K562 (cell line): Measurements from ENCODE around the gene C1orf216. TPM values are rescaled to one million over a fixed set of nuclear protein-coding genes. Genes with fewer than 3 reads are reported as not detected.

Experiments used
- ATAC-seq: fragments of 200-7000 bp; cut with Tn5 transposase; 3 replicates; pipeline ENCODE4 v1.9.1; 2020; ENCODE audit warnings: moderate library complexity
- BruUV-seq: library from RNA; stranded (reverse); fragments of 400-500 nt; replicated peaks from 2 replicates; lab custom pipeline; 2021; lab: Mats Ljungman, UMichigan
- CTCF ChIA-PET: fragments of 300-600 bp; formaldehyde crosslinking; extraction: SDS; loops from one replicate; lab custom pipeline; 2021; ENCODE audit warnings: low intra/inter-chr PET ratio; lab: Yijun Ruan, JAX
- POLR2A ChIA-PET: fragments of 300-600, 350-650 bp; sonication (Branson Sonifier 250); formaldehyde crosslinking; extraction: SDS; loops from one replicate; lab custom pipeline; 2021; ENCODE audit warnings: antibody characterized with exemption, inconsistent platforms; lab: Yijun Ruan, JAX
- DNase-seq, 4 experiments: peaks; one replicate each; pipeline versions ENCODE4 v3.0.0 to v3.0.0-alpha.2; 2011 to 2018; ENCODE audit warnings: low spot score in 3 of 4, mixed read lengths in 3 of 4; ENCODE audit errors: extremely low read depth in 1 of 4
- FAIRE-seq: peaks from 2 replicates; lab custom pipeline; 2011; peaks lifted over from hg19 to GRCh38; lab: Jason Lieb, UNC
- H2AFZ ChIP-seq: 2 replicates; pipeline ENCODE4 v1.6.0; 2011; ENCODE audit warnings: low read depth, low read length, control low read depth, inconsistent platforms
- H3K27ac ChIP-seq: fragments of 200-600 bp; 3 replicates; pipeline ENCODE4 v1.8.0; 2011; ENCODE audit warnings: low read depth, mild to moderate bottlenecking, control low read depth, inconsistent platforms, low read length, moderate library complexity, mixed read lengths; ENCODE audit errors: extremely low read depth
- H3K27me3 ChIP-seq, 2 experiments: fragments of 300-600 bp in 1 of 2; 2 replicates in 1 of 2; 3 replicates in 1 of 2; pipeline versions ENCODE4 v1.6.0 to v1.8.0; 2011; ENCODE audit warnings: inconsistent platforms in 2 of 2, low read length in 2 of 2, mild to moderate bottlenecking in 1 of 2, mixed read lengths in 1 of 2, moderate library complexity in 1 of 2; ENCODE audit not compliant: control insufficient read depth in 2 of 2, insufficient read depth in 2 of 2
- H3K36me3 ChIP-seq: fragments of 300-600 bp; 3 replicates; pipeline ENCODE4 v1.8.0; 2011; ENCODE audit warnings: mild to moderate bottlenecking, low read length, inconsistent platforms; ENCODE audit not compliant: control insufficient read depth, insufficient read depth
- H3K4me1 ChIP-seq, 2 experiments: fragments of 200-600 bp in 1 of 2; replicated peaks in 1 of 2; 2 replicates in 1 of 2; 3 replicates in 1 of 2; pipeline versions ENCODE4 v1.5.1 to v1.8.0; 2011; ENCODE audit warnings: inconsistent platforms in 2 of 2, low read length in 2 of 2, mild to moderate bottlenecking in 1 of 2, mixed read lengths in 1 of 2, moderate library complexity in 1 of 2; ENCODE audit not compliant: control insufficient read depth in 2 of 2, insufficient read depth in 2 of 2
- H3K4me2 ChIP-seq: 2 replicates; pipeline ENCODE4 v1.6.1; 2011; ENCODE audit warnings: low read length, control low read depth, inconsistent platforms, mixed read lengths; ENCODE audit not compliant: insufficient read depth
- H3K4me3 ChIP-seq: fragments of 200-600 bp; sonication (generic), shearing (Covaris generic); 2 replicates; pipeline ENCODE4 v1.5.1; 2016; ENCODE audit warnings: control low read depth, inconsistent platforms
- H3K79me2 ChIP-seq: fragments of 200-600 bp; 3 replicates; pipeline ENCODE4 v1.8.0; 2011; ENCODE audit warnings: low read length, inconsistent platforms; ENCODE audit not compliant: control insufficient read depth, insufficient read depth
- H3K9ac ChIP-seq, 2 experiments: 2 replicates each; pipeline versions ENCODE4 v1.6.0 to v1.6.1; 2011; ENCODE audit warnings: low read depth in 2 of 2, low read length in 2 of 2, control low read depth in 1 of 2, inconsistent platforms in 1 of 2, mild to moderate bottlenecking in 1 of 2, mixed read lengths in 1 of 2; ENCODE audit not compliant: insufficient read depth in 1 of 2
- H3K9me1 ChIP-seq: one replicate; pipeline ENCODE4 v1.6.0; 2011; ENCODE audit warnings: inconsistent platforms, mild to moderate bottlenecking, low read length, moderate library complexity; ENCODE audit not compliant: control insufficient read depth, insufficient read depth
- H3K9me3 ChIP-seq: replicated peaks from 2 replicates; pipeline ENCODE4 v1.5.1; 2011; ENCODE audit warnings: low read depth, low read length, inconsistent platforms; ENCODE audit not compliant: control insufficient read depth, insufficient read depth
- H4K20me1 ChIP-seq: replicated peaks from 2 replicates; pipeline ENCODE4 v1.6.1; 2011; ENCODE audit warnings: low read length, inconsistent platforms, mixed read lengths; ENCODE audit not compliant: control insufficient read depth, insufficient read depth
- FOXK2 ChIP-seq, 2 experiments: fragments of 450-650 bp; IDR thresholded peaks in 1 of 2; conservative IDR thresholded peaks in 1 of 2; 2 replicates each; pipeline ENCODE4 v1.6.1; 2016; ENCODE audit warnings: low read depth in 2 of 2, mild to moderate bottlenecking in 1 of 2
- GTF3C2 ChIP-seq: IDR thresholded peaks from 3 replicates; pipeline ENCODE4 v1.6.1; 2011; ENCODE audit warnings: borderline replicate concordance, mild to moderate bottlenecking, moderate library complexity; ENCODE audit not compliant: insufficient read length; ENCODE audit errors: extremely low read depth
- ILF3 ChIP-seq: fragments of 450-650 bp; IDR thresholded peaks from 2 replicates; pipeline ENCODE4 v1.6.1; 2018; ENCODE audit warnings: antibody characterized with exemption, mild to moderate bottlenecking, moderate library complexity, borderline replicate concordance
- KHSRP ChIP-seq: fragments of 450-650 bp; IDR thresholded peaks from 2 replicates; pipeline ENCODE4 v1.6.1; 2017
- LCOR ChIP-seq: sonication (generic); formaldehyde crosslinking; IDR thresholded peaks from 2 replicates; pipeline ENCODE4 v1.8.0; 2022; ENCODE audit warnings: mild to moderate bottlenecking, missing genetic modification reagents
- MAZ ChIP-seq, 2 experiments: fragments of 450-650 bp in 1 of 2; sonication (generic) in 1 of 2; formaldehyde crosslinking; IDR thresholded peaks in 1 of 2; conservative IDR thresholded peaks in 1 of 2; 2 replicates each; pipeline versions ENCODE4 v1.4.0 to v1.5.0; 2020; ENCODE audit warnings: mild to moderate bottlenecking in 1 of 2, missing genetic modification reagents in 1 of 2
- RBM22 ChIP-seq: fragments of 200-400 bp; formaldehyde crosslinking; IDR thresholded peaks from 2 replicates; pipeline ENCODE4 v1.6.1; 2018; ENCODE audit warnings: low read length, low read depth; ENCODE audit not compliant: poor library complexity, severe bottlenecking
- SNAPC5 ChIP-seq: fragments of 250-450 bp; sonication (Bioruptor Pico); IDR thresholded peaks from 2 replicates; pipeline ENCODE4 v1.8.0; 2021; ENCODE audit warnings: moderate library complexity, mild to moderate bottlenecking, inconsistent platforms
- STAT5B ChIP-seq: fragments of 250-450 bp; sonication (Bioruptor Pico); IDR thresholded peaks from 2 replicates; pipeline ENCODE4 v1.8.0; 2021; ENCODE audit warnings: mild to moderate bottlenecking, inconsistent platforms
- TRIM24 ChIP-seq, 2 experiments: fragments of 450-650 bp; IDR thresholded peaks; 2 replicates each; pipeline ENCODE4 v1.6.1; 2016
- ZNF445 ChIP-seq: fragments of 250-450 bp; sonication (Bioruptor Pico); IDR thresholded peaks from 2 replicates; pipeline ENCODE4 v1.4.0; 2020; ENCODE audit warnings: low read depth, mild to moderate bottlenecking, moderate library complexity
- ZNF551 ChIP-seq: fragments of 250-450 bp; sonication (Bioruptor Pico); IDR thresholded peaks from 2 replicates; pipeline ENCODE4 v1.5.0; 2021; ENCODE audit warnings: mild to moderate bottlenecking, moderate library complexity
- ZNF76 ChIP-seq: fragments of 250-450 bp; sonication (Bioruptor Pico); IDR thresholded peaks from 2 replicates; pipeline ENCODE4 v1.4.0; 2020; ENCODE audit warnings: mild to moderate bottlenecking, moderate library complexity, borderline replicate concordance
- ZNF79 ChIP-seq: fragments of 250-450 bp; sonication (Bioruptor Pico); IDR thresholded peaks from 2 replicates; pipeline ENCODE4 v1.4.0; 2020; ENCODE audit warnings: low read depth, mild to moderate bottlenecking, moderate library complexity
- WGBS: fragments of 100-300 bp; shearing (Covaris generic); methylation state at CpG from one replicate; pipeline ENCODE4 v1.1.6; 2016; ENCODE audit warnings: low coverage, mixed read lengths; ENCODE audit not compliant: insufficient coverage; ENCODE audit errors: missing lambda C conversion rate; 5-methylcytosine and 5-hydroxymethylcytosine counted together
- in situ Hi-C: fragments of 300-500 bp; cut with MboI; formaldehyde crosslinking; loops from 4 replicates; pipeline ENCODE4 v1.15.0; 2018; ENCODE audit warnings: inconsistent platforms, mixed read lengths
- intact Hi-C: fragments of 100-400 bp; cut with micrococcal nuclease; formaldehyde crosslinking; loops from 2 replicates; pipeline ENCODE4 v1.14.2; 2022
- polyA plus RNA-seq, 8 experiments: library from polyadenylated mRNA; depleted of rRNA in 4 of 8; stranded (reverse) in 5 of 8; unstranded in 3 of 8; fragments of >200 nt; fragmentation: Nextera tagmentation in 2 of 8; fragmentation: Illumina TruSeq in 1 of 8; extraction: Ambion mirVana in 2 of 8; extraction: Trizol in 1 of 8; gene quantifications; 2 replicates each; pipeline versions ENCODE4 v1.2.1 to v1.2.3, GENCODE V29; 2011 to 2014; ENCODE audit warnings: inconsistent platforms in 1 of 8, missing spikeins in 1 of 8
- total RNA-seq, 7 experiments: library from RNA; depleted of rRNA in 6 of 7; stranded (reverse); fragments of >200 nt in 6 of 7; fragmentation: Illumina TruSeq in 2 of 7; extraction: Trizol in 2 of 7; gene quantifications; 2 replicates each; pipeline versions ENCODE4 v1.2.1 to v1.2.3, GENCODE V29; 2011 to 2021; ENCODE audit warnings: low replicate concordance in 1 of 7
- TF ChIP-seq, protein P1 (sequence below): fragments of 450-650 bp; conservative IDR thresholded peaks from 2 replicates; pipeline ENCODE4 v1.6.1; 2016; ENCODE audit warnings: missing genetic modification characterization, low read depth, mild to moderate bottlenecking, control low read depth, missing compliant biosample characterization

The C1orf216 gene
- total and polyA plus RNA-seq, 9 of the 15 experiments (the other 6 are each of a cell fraction or from before 2014, with no cell fraction given): 3.4 to 25.1 (median 15.0) TPM

DNA sequence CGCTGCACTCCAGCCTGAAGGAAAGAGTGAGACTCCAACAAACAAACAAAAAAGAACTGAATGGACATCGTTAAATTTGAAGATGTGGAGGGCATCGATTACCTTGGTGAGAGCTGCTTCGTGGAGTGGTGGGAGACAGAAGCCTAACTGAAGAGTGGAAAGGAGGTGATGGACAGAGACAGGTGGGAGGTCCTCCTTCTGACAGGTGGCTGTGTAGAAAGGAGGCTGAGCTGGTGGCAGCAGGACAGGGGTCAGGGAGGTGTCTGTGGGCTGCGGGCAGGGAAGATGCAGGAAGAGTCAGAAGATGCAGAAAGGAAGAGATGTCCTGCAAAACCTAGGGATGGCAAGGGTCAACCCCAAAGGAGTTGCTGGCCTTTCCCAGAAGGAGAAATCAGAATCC lies 30.5 kb downstream of the C1orf216 start:
- TF ChIP-seq FOXK2 (conservative IDR thresholded peaks at IDR 0.05 in 1 of 2, IDR thresholded peaks at IDR 0.05 in 1 of 2; ENCODE audit: low read depth in 2 of 2): no peak
- no peak for TF ChIP-seq STAT5B
- TF ChIP-seq GTF3C2: no peak
- no peak for TF ChIP-seq ZNF76 (CRISPR knock-in tag)
- no peak for TF ChIP-seq ZNF551 (CRISPR knock-in tag)
- TF ChIP-seq, protein P1, sequence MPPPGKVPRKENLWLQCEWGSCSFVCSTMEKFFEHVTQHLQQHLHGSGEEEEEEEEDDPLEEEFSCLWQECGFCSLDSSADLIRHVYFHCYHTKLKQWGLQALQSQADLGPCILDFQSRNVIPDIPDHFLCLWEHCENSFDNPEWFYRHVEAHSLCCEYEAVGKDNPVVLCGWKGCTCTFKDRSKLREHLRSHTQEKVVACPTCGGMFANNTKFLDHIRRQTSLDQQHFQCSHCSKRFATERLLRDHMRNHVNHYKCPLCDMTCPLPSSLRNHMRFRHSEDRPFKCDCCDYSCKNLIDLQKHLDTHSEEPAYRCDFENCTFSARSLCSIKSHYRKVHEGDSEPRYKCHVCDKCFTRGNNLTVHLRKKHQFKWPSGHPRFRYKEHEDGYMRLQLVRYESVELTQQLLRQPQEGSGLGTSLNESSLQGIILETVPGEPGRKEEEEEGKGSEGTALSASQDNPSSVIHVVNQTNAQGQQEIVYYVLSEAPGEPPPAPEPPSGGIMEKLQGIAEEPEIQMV (tag): no peak
- TF ChIP-seq ILF3: no peak
- no peak for TF ChIP-seq LCOR (CRISPR knock-in tag)
- TF ChIP-seq MAZ (CRISPR knock-in tag; conservative IDR thresholded peaks at IDR 0.05 in 1 of 2, IDR thresholded peaks at IDR 0.05 in 1 of 2): no peak
- TF ChIP-seq TRIM24 (IDR thresholded peaks at IDR 0.05): no peak
- no peak for TF ChIP-seq ZNF79 (CRISPR knock-in tag)
- TF ChIP-seq SNAPC5 (CRISPR knock-in tag): no peak
- no peak for TF ChIP-seq RBM22
- no peak for TF ChIP-seq ZNF445 (CRISPR knock-in tag)
- TF ChIP-seq KHSRP: no peak
- peaks cover 2 to 4% of the 10 kb centered on the region in 2 experiments; a peak in 2 of 5 replicates for H3K4me1 ChIP-seq
- CTCF ChIA-PET: no interaction called here
- H3K27me3 ChIP-seq: peaks cover 43 to 46% of the 10 kb centered on the region in 2 experiments
- ATAC-seq (no peak), FAIRE-seq (no peak), DNase-seq (no peak)
- in situ Hi-C loops: no loop called here
- H3K36me3 ChIP-seq: no peaks in the 10 kb centered on the region
- H3K9me1 ChIP-seq: no peaks in the 10 kb centered on the region
- no peak overlapping the region for H3K9ac ChIP-seq
- BruUV-seq: no TSS peak
- no peaks in the 10 kb centered on the region for H3K79me2 ChIP-seq
- no peak overlapping the region for H3K4me2 ChIP-seq
- POLR2A ChIA-PET: interaction anchor here (1.0 to 1.2 kb wide), 3 partner anchors 9 to 27 kb away, joined by 3 to 6 read pairs (median 4); no protein-coding TSS in a partner anchor
- H3K4me3 ChIP-seq: no peak overlapping the region
- no peaks in the 10 kb centered on the region for H3K9me3 ChIP-seq
- intact Hi-C loops: no loop called here
- H2AFZ ChIP-seq: no peak overlapping the region
- H3K27ac ChIP-seq: no peak overlapping the region
- H4K20me1 ChIP-seq: 0 out of 2 replicates have a peak, but pooled peaks cover 3% of the 10 kb centered on the region
- WGBS: 1% methylated on average over 5 of the region's 5 CpGs
